Gastrocnemius medialis (tissue), 4 donors: Measurements from ENCODE around the gene DAZAP2. TPM values are rescaled to one million over a fixed set of nuclear protein-coding genes. Genes with fewer than 3 reads are reported as not detected.
A peak's percentile ranks its signal among the peaks of the same experiment; 100 is the strongest.

ENCODE experiments used
- ATAC-seq, 2 donors: fragments of 150-250 bp; one replicate each; pipeline ENCODE4 v1.9.1; 2016
- DNase-seq, 2 donors: peaks; one replicate each; pipeline ENCODE4 v3.0.0-alpha.2; 2019
- H3K27ac ChIP-seq, 4 donors: fragments of 200-600 bp; sonication (generic); 1 replicate in 1 of 4; 2 replicates in 3 of 4; pipeline ENCODE4 v1.5.1; 2016 to 2018; ENCODE audit warnings: mild to moderate bottlenecking in 2 of 4, moderate library complexity in 1 of 4
- H3K27me3 ChIP-seq, 3 donors: fragments of 200-600 bp; sonication (generic) in 2 of 3; 1 replicate in 1 of 3; 2 replicates in 2 of 3; pipeline versions ENCODE4 v1.5.1 to v1.6.0; 2016 to 2019; ENCODE audit warnings: mild to moderate bottlenecking in 1 of 3, moderate library complexity in 1 of 3
- H3K36me3 ChIP-seq, 2 donors: fragments of 200-600 bp; sonication (generic) in 1 of 2; one replicate each; pipeline ENCODE4 v1.5.1; 2017 to 2018
- H3K4me1 ChIP-seq, 2 donors: fragments of 200-600 bp; sonication (generic) in 1 of 2; one replicate each; pipeline ENCODE4 v1.5.1; 2016 to 2017; ENCODE audit warnings: mild to moderate bottlenecking in 2 of 2
- H3K4me3 ChIP-seq, 4 donors: fragments of 200-600 bp; sonication (generic) in 3 of 4; 1 replicate in 1 of 4; 2 replicates in 3 of 4; pipeline ENCODE4 v1.5.1; 2016 to 2019; ENCODE audit warnings: mild to moderate bottlenecking in 2 of 4
- H3K9me3 ChIP-seq, 3 donors: fragments of 200-600 bp; sonication (generic) in 2 of 3; 1 replicate in 1 of 3; 2 replicates in 2 of 3; pipeline ENCODE4 v1.5.1; 2016 to 2019
- CTCF ChIP-seq, 5 experiments: fragments of 450-650 bp in 3 of 5; fragments of 200-600 bp in 2 of 5; sonication (generic) in 2 of 5; IDR thresholded peaks in 4 of 5; conservative IDR thresholded peaks in 1 of 5; 1 replicate in 4 of 5; 2 replicates in 1 of 5; pipeline ENCODE4 v1.5.1; 2016 to 2019; ENCODE audit warnings: antibody characterized with exemption in 5 of 5, mild to moderate bottlenecking in 3 of 5, moderate library complexity in 3 of 5
- POLR2A ChIP-seq, 2 donors: fragments of 450-650 bp; IDR thresholded peaks; one replicate each; pipeline ENCODE4 v1.6.1; 2017; ENCODE audit warnings: antibody characterized with exemption in 2 of 2, mild to moderate bottlenecking in 2 of 2, moderate library complexity in 2 of 2
- in situ Hi-C, 4 donors: fragments of 200-750 bp; cut with MboI; loops; one replicate each; pipeline versions ENCODE4 v1.15.0 to v1.8.0; 2017; ENCODE audit warnings: low sequenced_read_pairs in 4 of 4
- intact Hi-C: fragments of 100-400 bp; cut with DNase I; formaldehyde crosslinking; loops from one replicate; pipeline ENCODE4 v1.15.1; 2023; ENCODE audit warnings: low total_unique reads
- total RNA-seq, 4 donors: library from RNA; depleted of rRNA; stranded (reverse); fragments of >200 nt; gene quantifications; one replicate each; pipeline versions ENCODE4 v1.1.0 to v1.2.3, GENCODE V29; 2016

The DAZAP2 gene
- total RNA-seq, 4 donors from 2014 or later, result 204 to 274 (median 246) TPM

GRCh38 chr12:51245476-51246253 lies 7.0 kb downstream of the DAZAP2 start:
- intact Hi-C loops (no loop called here), in situ Hi-C loops (no loop called here)
- TF ChIP-seq CTCF (IDR thresholded peaks at IDR 0.05 in 4 of 5, conservative IDR thresholded peaks at IDR 0.05 in 1 of 5) (no peak), POLR2A (IDR thresholded peaks at IDR 0.05) (no peak)
- H3K27me3 ChIP-seq, result no peaks in the 10 kb centered on the region
- peaks cover 17 to 20% of the 10 kb centered on the region in 2 donors for H3K4me1 ChIP-seq
- H3K4me3 ChIP-seq, result no peak overlapping the region
- DNase-seq, result no peak
- peaks cover 0 to 24% of the 10 kb centered on the region in 2 donors for H3K36me3 ChIP-seq
- no peaks in the 10 kb centered on the region for H3K9me3 ChIP-seq
- H3K27ac ChIP-seq, result peak overlapping the region in 1 of 4 donors; percentile 3
- ATAC-seq, result no peak

DNA sequence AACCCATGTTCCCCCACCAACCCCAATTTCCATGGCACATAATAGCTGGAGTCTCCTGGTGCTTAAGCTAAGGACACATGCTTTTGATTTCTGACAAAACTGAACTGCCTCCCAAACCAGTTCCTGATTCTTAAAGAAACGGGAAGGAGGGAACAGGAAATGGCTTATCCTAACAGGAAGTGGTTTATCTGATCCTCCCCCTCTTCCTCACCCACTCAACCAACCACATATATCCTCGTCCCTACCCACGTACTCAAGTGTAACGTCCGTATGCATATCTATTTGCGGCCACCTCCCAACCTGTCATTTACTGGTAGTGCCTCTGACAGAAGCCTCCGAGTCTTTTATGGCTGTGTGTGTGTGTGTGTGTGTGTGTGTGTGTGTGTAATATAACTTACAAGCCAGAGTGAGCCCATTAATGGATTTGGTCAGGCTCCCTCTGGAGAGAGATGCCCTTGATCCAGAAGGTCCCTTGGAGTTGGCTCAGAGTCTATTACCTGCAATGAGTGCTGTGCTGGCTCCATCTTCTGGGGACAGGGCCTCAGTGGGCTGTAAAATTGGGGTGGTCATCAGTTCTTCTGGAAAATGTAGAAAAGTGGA lies 7.7 kb downstream of the DAZAP2 start:
- H3K27ac ChIP-seq, result peak overlapping the region in 1 of 4 donors; percentile 3
- H3K4me3 ChIP-seq, result no peak overlapping the region
- peak in 1 of 2 donors; percentile 26 for ATAC-seq
- H3K4me1 ChIP-seq, result peaks cover 11 to 16% of the 10 kb centered on the region in 2 donors
- in situ Hi-C loops, result no loop called here
- no peak for DNase-seq
- TF ChIP-seq POLR2A (IDR thresholded peaks at IDR 0.05) (no peak), CTCF (IDR thresholded peaks at IDR 0.05 in 4 of 5, conservative IDR thresholded peaks at IDR 0.05 in 1 of 5) (no peak)
- H3K36me3 ChIP-seq, result peaks cover 0 to 17% of the 10 kb centered on the region in 2 donors
- H3K27me3 ChIP-seq, result no peaks in the 10 kb centered on the region
- H3K9me3 ChIP-seq, result no peaks in the 10 kb centered on the region
- intact Hi-C loops, result no loop called here

DNA sequence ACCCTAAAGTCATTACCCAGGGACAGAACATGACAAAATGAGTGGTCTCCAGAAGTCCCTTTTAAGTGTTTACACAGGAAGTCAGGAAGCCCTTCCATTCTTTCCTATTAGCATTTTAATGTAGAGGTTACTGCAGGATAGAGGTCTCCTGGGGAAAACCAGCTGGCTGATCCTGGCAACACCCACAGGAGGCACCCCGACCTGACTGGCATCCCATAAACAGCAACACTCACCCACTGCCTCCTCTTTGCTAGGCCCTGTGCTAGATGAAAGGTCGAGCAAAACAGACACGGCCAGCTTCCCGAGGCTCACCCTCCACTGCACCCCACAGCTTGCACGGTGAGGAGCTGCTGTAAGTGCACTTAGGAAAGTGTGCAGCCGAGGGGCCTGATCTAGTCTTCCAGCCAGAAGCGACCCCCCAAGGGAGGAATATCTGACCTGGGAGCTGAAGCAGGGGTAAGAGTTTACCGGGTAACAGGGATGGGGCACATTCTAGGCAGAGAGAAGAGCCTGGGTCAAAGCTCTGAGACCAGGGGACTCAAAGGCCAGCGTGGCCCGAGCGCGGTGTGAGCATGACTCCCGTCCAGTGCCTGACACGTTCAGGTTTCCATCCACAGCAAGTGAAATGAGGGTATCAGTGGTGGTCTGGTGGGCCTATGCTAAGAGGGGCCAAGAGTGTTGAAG lies 9.0 kb downstream of the DAZAP2 start:
- no peak overlapping the region for H3K27ac ChIP-seq
- peaks cover 8 to 16% of the 10 kb centered on the region in 2 donors for H3K4me1 ChIP-seq
- intact Hi-C loops (no loop called here), in situ Hi-C loops (no loop called here)
- peaks cover 0 to 4% of the 10 kb centered on the region in 2 donors for H3K36me3 ChIP-seq
- no peak for ATAC-seq
- no peak for DNase-seq
- no peak overlapping the region for H3K4me3 ChIP-seq
- no peaks in the 10 kb centered on the region for H3K27me3 ChIP-seq
- H3K9me3 ChIP-seq, result no peaks in the 10 kb centered on the region
- TF ChIP-seq POLR2A (IDR thresholded peaks at IDR 0.05) (no peak), CTCF (IDR thresholded peaks at IDR 0.05 in 4 of 5, conservative IDR thresholded peaks at IDR 0.05 in 1 of 5) (no peak)

DNA sequence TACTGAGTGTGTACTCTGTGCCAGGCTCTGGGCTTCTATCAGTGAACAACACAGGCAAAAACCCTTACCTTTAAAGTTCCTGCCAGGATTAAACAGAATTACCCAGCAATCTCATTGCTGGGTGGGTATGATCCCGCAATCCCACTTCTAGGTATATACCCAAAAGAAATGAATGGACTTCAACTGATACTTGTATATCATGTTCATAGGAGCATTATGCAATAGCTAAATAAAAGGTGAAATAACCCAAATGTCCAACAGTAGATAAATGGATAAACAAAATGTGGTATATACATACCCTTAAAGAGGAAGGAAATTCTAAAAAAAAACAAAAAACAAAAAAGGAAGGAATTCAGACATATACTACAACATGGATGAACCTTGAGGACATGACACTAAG lies 14.7 kb downstream of the DAZAP2 start:
- intact Hi-C loops (no loop called here), in situ Hi-C loops (loop anchor here in 1 of 4 donors (25.0 kb wide), 1 partner anchor 284 kb away; no protein-coding TSS in a partner anchor)
- H3K9me3 ChIP-seq, result no peaks in the 10 kb centered on the region
- H3K27me3 ChIP-seq, result no peaks in the 10 kb centered on the region
- no peak for DNase-seq
- no peaks in the 10 kb centered on the region for H3K36me3 ChIP-seq
- H3K4me3 ChIP-seq, result no peak overlapping the region
- no peak overlapping the region for H3K27ac ChIP-seq
- no peak for TF ChIP-seq POLR2A (IDR thresholded peaks at IDR 0.05)
- TF ChIP-seq CTCF (IDR thresholded peaks at IDR 0.05 in 4 of 5, conservative IDR thresholded peaks at IDR 0.05 in 1 of 5), result no peak
- H3K4me1 ChIP-seq, result no peaks in the 10 kb centered on the region
- ATAC-seq, result no peak
